Measurements from ENCODE around the gene DGKI. TPM values are rescaled to one million over a fixed set of nuclear protein-coding genes. Genes with fewer than 3 reads are reported as not detected.

DGKI gene
- total RNA-seq, 1 experiment from 2014 or later, result 0.39 TPM

GRCh38 chr7:137694405-137694804 lies 152.4 kb downstream of the DGKI start:
- H3K27me3 ChIP-seq (replicated peaks; ENCODE audit: insufficient read depth, low read depth, low read length, poor library complexity), result no peaks in the 10 kb centered on the region
- ChIA-PET CTCF (no interaction called here), POLR2A (ENCODE audit: low non-redundant PET) (no interaction called here)
- no peak overlapping the region for H3K4me3 ChIP-seq (ENCODE audit: low read depth, low read length, poor library complexity, severe bottlenecking)
- no peaks in the 10 kb centered on the region for H3K9me3 ChIP-seq (ENCODE audit: low read depth, low read length, poor library complexity, severe bottlenecking)
- intact Hi-C loops (cut with micrococcal nuclease; ENCODE audit: unreplicated experiment), result no loop called here
- no peaks in the 10 kb centered on the region for H3K4me1 ChIP-seq (ENCODE audit: insufficient read depth, low read length, poor library complexity, severe bottlenecking)
- BruUV-seq (replicated peaks), result no TSS peak
- peak; percentile 7 for DNase-seq (ENCODE audit: low spot score)
- H3K36me3 ChIP-seq (ENCODE audit: insufficient read depth, low read length, poor library complexity, severe bottlenecking), result no peaks in the 10 kb centered on the region
- no peak overlapping the region for H3K27ac ChIP-seq (ENCODE audit: low read depth, low read length, poor library complexity, severe bottlenecking)
- TF ChIP-seq EZH2 (IDR thresholded peaks at IDR 0.05; ENCODE audit: borderline replicate concordance, low read depth, low read length, poor library complexity, severe bottlenecking), result no peak
- no peak for TF ChIP-seq CTCF (conservative IDR thresholded peaks at IDR 0.05; ENCODE audit: low read depth, low read length)

GRCh38 chr7:137692399-137692798 lies 154.4 kb downstream of the DGKI start:
- POLR2A ChIA-PET (ENCODE audit: low non-redundant PET), result no interaction called here
- no peaks in the 10 kb centered on the region for H3K27me3 ChIP-seq (replicated peaks; ENCODE audit: insufficient read depth, low read depth, low read length, poor library complexity)
- intact Hi-C loops (cut with micrococcal nuclease; ENCODE audit: unreplicated experiment), result no loop called here
- DNase-seq (ENCODE audit: low spot score), result no peak
- H3K36me3 ChIP-seq (ENCODE audit: insufficient read depth, low read length, poor library complexity, severe bottlenecking), result no peaks in the 10 kb centered on the region
- H3K4me1 ChIP-seq (ENCODE audit: insufficient read depth, low read length, poor library complexity, severe bottlenecking), result no peaks in the 10 kb centered on the region
- CTCF ChIA-PET, result no interaction called here
- no TSS peak for BruUV-seq (replicated peaks)
- no peaks in the 10 kb centered on the region for H3K9me3 ChIP-seq (ENCODE audit: low read depth, low read length, poor library complexity, severe bottlenecking)
- TF ChIP-seq EZH2 (IDR thresholded peaks at IDR 0.05; ENCODE audit: borderline replicate concordance, low read depth, low read length, poor library complexity, severe bottlenecking) (no peak), CTCF (conservative IDR thresholded peaks at IDR 0.05; ENCODE audit: low read depth, low read length) (no peak)
- H3K27ac ChIP-seq (ENCODE audit: low read depth, low read length, poor library complexity, severe bottlenecking), result no peak overlapping the region
- no peak overlapping the region for H3K4me3 ChIP-seq (ENCODE audit: low read depth, low read length, poor library complexity, severe bottlenecking)

- H3K9me3 ChIP-seq (ENCODE audit: low read depth, low read length, poor library complexity, severe bottlenecking), result no peaks in the 10 kb centered on the region
- CTCF ChIA-PET, result interaction anchor here (0.6 kb wide), 1 partner anchor 17 kb away, joined by 6 read pairs; no protein-coding TSS in a partner anchor
- intact Hi-C loops (cut with micrococcal nuclease; ENCODE audit: unreplicated experiment), result no loop called here
- H3K36me3 ChIP-seq (ENCODE audit: insufficient read depth, low read length, poor library complexity, severe bottlenecking), result no peaks in the 10 kb centered on the region
- no peak overlapping the region for H3K27ac ChIP-seq (ENCODE audit: low read depth, low read length, poor library complexity, severe bottlenecking)
- H3K4me3 ChIP-seq (ENCODE audit: low read depth, low read length, poor library complexity, severe bottlenecking), result no peak overlapping the region
- no TSS peak for BruUV-seq (replicated peaks)
- TF ChIP-seq CTCF (conservative IDR thresholded peaks at IDR 0.05; ENCODE audit: low read depth, low read length) (no peak), EZH2 (IDR thresholded peaks at IDR 0.05; ENCODE audit: borderline replicate concordance, low read depth, low read length, poor library complexity, severe bottlenecking) (no peak)
- no peaks in the 10 kb centered on the region for H3K4me1 ChIP-seq (ENCODE audit: insufficient read depth, low read length, poor library complexity, severe bottlenecking)
- DNase-seq (ENCODE audit: low spot score), result no peak
- POLR2A ChIA-PET (ENCODE audit: low non-redundant PET), result no interaction called here
- no peaks in the 10 kb centered on the region for H3K27me3 ChIP-seq (replicated peaks; ENCODE audit: insufficient read depth, low read depth, low read length, poor library complexity)
These were observed 155.2 kb downstream of the DGKI start for GRCh38 chr7:137691566-137691965.
